Omental fat pad (tissue), 4 donors: ENCODE results near the gene GALNT16. TPM values are rescaled to one million over a fixed set of nuclear protein-coding genes. Genes with fewer than 3 reads are reported as not detected.

Experiments used
- ATAC-seq: fragments of 150-250 bp; one replicate; pipeline ENCODE4 v1.9.1; 2016; ENCODE audit warnings: mild to moderate bottlenecking, moderate library complexity; ENCODE audit not compliant: low FRiP score
- DNase-seq: peaks from one replicate; pipeline ENCODE4 v3.0.0-alpha.2; 2019; ENCODE audit warnings: low spot score
- total RNA-seq, 4 donors: library from RNA; depleted of rRNA; stranded (reverse); fragments of >200 nt; gene quantifications; one replicate each; pipeline ENCODE4 v1.1.0, GENCODE V29; 2016
- TF ChIP-seq, protein P1 (sequence below), 3 donors: fragments of 450-650 bp; IDR thresholded peaks; one replicate each; pipeline ENCODE4 v1.5.1; 2016 to 2017; ENCODE audit warnings: antibody characterized with exemption in 3 of 3, mild to moderate bottlenecking in 3 of 3, moderate library complexity in 2 of 3

Gene GALNT16
- total RNA-seq, 4 donors from 2014 or later, result 6.5 to 18.3 (median 8.1) TPM

GRCh38 chr14:69300601-69301221 is 40.8 kb downstream of the GALNT16 start:
- no peak for ATAC-seq
- no peak for DNase-seq
- TF ChIP-seq, protein P1, sequence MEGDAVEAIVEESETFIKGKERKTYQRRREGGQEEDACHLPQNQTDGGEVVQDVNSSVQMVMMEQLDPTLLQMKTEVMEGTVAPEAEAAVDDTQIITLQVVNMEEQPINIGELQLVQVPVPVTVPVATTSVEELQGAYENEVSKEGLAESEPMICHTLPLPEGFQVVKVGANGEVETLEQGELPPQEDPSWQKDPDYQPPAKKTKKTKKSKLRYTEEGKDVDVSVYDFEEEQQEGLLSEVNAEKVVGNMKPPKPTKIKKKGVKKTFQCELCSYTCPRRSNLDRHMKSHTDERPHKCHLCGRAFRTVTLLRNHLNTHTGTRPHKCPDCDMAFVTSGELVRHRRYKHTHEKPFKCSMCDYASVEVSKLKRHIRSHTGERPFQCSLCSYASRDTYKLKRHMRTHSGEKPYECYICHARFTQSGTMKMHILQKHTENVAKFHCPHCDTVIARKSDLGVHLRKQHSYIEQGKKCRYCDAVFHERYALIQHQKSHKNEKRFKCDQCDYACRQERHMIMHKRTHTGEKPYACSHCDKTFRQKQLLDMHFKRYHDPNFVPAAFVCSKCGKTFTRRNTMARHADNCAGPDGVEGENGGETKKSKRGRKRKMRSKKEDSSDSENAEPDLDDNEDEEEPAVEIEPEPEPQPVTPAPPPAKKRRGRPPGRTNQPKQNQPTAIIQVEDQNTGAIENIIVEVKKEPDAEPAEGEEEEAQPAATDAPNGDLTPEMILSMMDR (IDR thresholded peaks at IDR 0.05), result no peak

DNA sequence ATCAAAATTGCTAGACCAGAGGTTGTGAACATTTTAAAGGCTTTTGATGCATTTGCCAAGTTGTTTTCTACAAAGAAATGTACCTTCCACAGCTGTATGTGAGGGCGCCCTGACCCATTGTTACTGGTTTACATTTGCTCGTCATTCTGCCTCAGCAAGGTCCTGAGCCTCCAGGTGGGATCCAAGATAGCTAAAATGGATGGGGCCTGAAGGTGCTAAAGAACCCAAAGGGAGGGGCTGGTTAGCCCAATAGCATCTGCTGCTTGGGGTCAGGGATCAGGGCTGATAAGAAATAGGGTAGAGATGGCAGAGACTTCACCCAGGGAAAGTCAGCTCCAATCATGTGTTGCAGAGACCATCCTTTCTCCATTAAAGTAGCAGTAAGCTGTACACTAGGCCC is 43.1 kb downstream of the GALNT16 start:
- ATAC-seq, result no peak
- DNase-seq, result no peak
- TF ChIP-seq, protein P1 (IDR thresholded peaks at IDR 0.05), result no peak

DNA sequence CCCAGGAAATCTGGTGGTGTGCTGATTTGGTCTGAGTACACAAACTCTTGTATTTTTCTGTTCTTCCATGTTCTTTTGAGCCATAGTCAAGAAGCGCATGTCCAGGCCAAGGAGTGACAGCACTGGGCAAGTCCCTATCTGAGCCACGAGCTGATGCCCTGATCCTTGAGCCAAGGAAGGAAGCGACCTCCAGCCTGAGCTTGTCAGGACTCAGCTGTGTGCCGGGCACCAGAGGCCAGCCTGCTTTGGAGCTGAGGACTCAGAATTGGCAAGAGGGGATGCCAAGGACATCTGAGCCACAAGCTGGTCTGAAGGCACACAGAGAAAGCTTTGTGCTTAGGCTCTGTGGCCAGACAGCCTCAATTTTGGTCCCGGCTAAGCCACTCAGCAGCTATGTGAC is 52.6 kb downstream of the GALNT16 start:
- TF ChIP-seq, protein P1 (IDR thresholded peaks at IDR 0.05), result no peak
- ATAC-seq, result no peak
- DNase-seq, result no peak

GRCh38 chr14:69313176-69313575 is 53.2 kb downstream of the GALNT16 start:
- ATAC-seq (no peak), DNase-seq (no peak)
- TF ChIP-seq, protein P1 (IDR thresholded peaks at IDR 0.05), result no peak

- DNase-seq, result no peak
- ATAC-seq, result no peak
Observed at GRCh38 chr14:69314327-69314726, 54.4 kb downstream of the GALNT16 start.

DNA sequence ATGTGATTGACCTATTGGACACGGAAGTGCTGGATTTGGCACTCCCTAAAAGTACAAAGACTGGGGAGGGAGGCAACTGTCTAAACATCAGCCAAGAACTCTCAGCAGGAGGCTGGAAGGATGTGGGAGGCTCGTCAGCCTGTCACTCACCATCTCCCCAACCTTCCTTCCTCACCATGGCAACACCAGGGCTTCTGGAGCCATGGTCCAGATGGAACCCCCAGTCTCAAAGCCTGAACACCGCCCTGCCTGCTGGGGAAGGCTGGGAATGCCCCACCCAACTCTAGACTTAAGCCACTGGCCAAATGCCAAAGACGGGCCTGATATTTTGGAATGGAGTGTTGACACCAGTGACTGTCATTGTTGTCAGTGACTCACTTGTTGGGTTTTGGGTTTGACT is 55.3 kb downstream of the GALNT16 start:
- ATAC-seq, result no peak
- no peak for DNase-seq
- TF ChIP-seq, protein P1 (IDR thresholded peaks at IDR 0.05), result no peak

More at GRCh38 chr14:69314327-69314726, 54.4 kb downstream of the GALNT16 start:
- TF ChIP-seq, protein P1 (IDR thresholded peaks at IDR 0.05), result no peak

- no peak for ATAC-seq
Observed at GRCh38 chr14:69316449-69317101, 56.6 kb downstream of the GALNT16 start.

More at GRCh38 chr14:69316449-69317101, 56.6 kb downstream of the GALNT16 start:
- TF ChIP-seq, protein P1 (IDR thresholded peaks at IDR 0.05), result no peak
- no peak for DNase-seq
